Stomach smooth muscle (tissue), 2 donors: ENCODE data around the gene GIMAP8.

ENCODE experiments used
- H3K27ac ChIP-seq: one replicate; pipeline ENCODE4 v1.7.0; 2013; ENCODE audit warnings: mild to moderate bottlenecking, low read length, inconsistent platforms
- H3K27me3 ChIP-seq, 2 donors: one replicate each; pipeline ENCODE4 v1.7.0; 2013; ENCODE audit warnings: low read length in 2 of 2; ENCODE audit not compliant: insufficient read depth in 2 of 2, control insufficient read depth in 1 of 2
- H3K36me3 ChIP-seq, 2 donors: one replicate each; pipeline ENCODE4 v1.7.0; 2013; ENCODE audit warnings: low read length in 2 of 2; ENCODE audit not compliant: control insufficient read depth in 2 of 2, insufficient read depth in 2 of 2
- H3K4me1 ChIP-seq: one replicate; pipeline ENCODE4 v1.7.0; 2013; ENCODE audit warnings: low read length; ENCODE audit not compliant: control insufficient read depth, insufficient read depth
- H3K4me3 ChIP-seq, 2 donors: one replicate each; pipeline ENCODE4 v1.7.0; 2013; ENCODE audit warnings: low read length in 2 of 2
- H3K9ac ChIP-seq, 2 donors: one replicate each; pipeline ENCODE4 v1.7.0; 2013; ENCODE audit warnings: low read length in 2 of 2, mild to moderate bottlenecking in 1 of 2
- H3K9me3 ChIP-seq, 2 donors: one replicate each; pipeline ENCODE4 v1.7.0; 2013; ENCODE audit warnings: low read length in 2 of 2; ENCODE audit not compliant: control insufficient read depth in 2 of 2
- donor health status: healthy.
- donor health status: Pancreatic carcinoma.

GIMAP8 gene

GRCh38 chr7:150412518-150413488 is 37.6 kb upstream of the GIMAP8 start:
- Histone ChIP-seq H3K9ac (no peak overlapping the region), H3K36me3 (peaks cover 4 to 9% of the 10 kb centered on the region in 2 donors), H3K27ac (no peak overlapping the region), H3K4me3 (no peak overlapping the region), H3K27me3 (no peaks in the 10 kb centered on the region), H3K9me3 (no peaks in the 10 kb centered on the region), H3K4me1 (no peaks in the 10 kb centered on the region)

- H3K4me1 ChIP-seq = no peaks in the 10 kb centered on the region
- no peak overlapping the region for H3K9ac ChIP-seq
- H3K27ac ChIP-seq = no peak overlapping the region
- no peaks in the 10 kb centered on the region for H3K9me3 ChIP-seq
- peaks cover 4 to 9% of the 10 kb centered on the region in 2 donors for H3K36me3 ChIP-seq
- no peak overlapping the region for H3K4me3 ChIP-seq
- H3K27me3 ChIP-seq = no peaks in the 10 kb centered on the region
These were observed 36.8 kb upstream of the GIMAP8 start for GRCh38 chr7:150413640-150414081.

- no peak overlapping the region for H3K4me3 ChIP-seq
- no peak overlapping the region for H3K27ac ChIP-seq
- H3K27me3 ChIP-seq = no peaks in the 10 kb centered on the region
- no peak overlapping the region for H3K9ac ChIP-seq
- H3K4me1 ChIP-seq = no peaks in the 10 kb centered on the region
- H3K36me3 ChIP-seq = peaks cover 4 to 5% of the 10 kb centered on the region in 2 donors
- no peaks in the 10 kb centered on the region for H3K9me3 ChIP-seq
These were observed 35.0 kb upstream of the GIMAP8 start for GRCh38 chr7:150415161-150416153.

- no peaks in the 10 kb centered on the region for H3K9me3 ChIP-seq
- H3K27ac ChIP-seq = no peak overlapping the region
- peaks cover 3% of the 10 kb centered on the region for H3K4me1 ChIP-seq
- no peaks in the 10 kb centered on the region for H3K27me3 ChIP-seq
- no peak overlapping the region for H3K4me3 ChIP-seq
- H3K36me3 ChIP-seq = no peaks in the 10 kb centered on the region
- H3K9ac ChIP-seq = no peak overlapping the region
These were observed 33.2 kb upstream of the GIMAP8 start for GRCh38 chr7:150417239-150417638.

- Histone ChIP-seq H3K4me3 (no peak overlapping the region), H3K36me3 (no peaks in the 10 kb centered on the region), H3K27me3 (no peaks in the 10 kb centered on the region), H3K4me1 (peaks cover 3% of the 10 kb centered on the region), H3K27ac (no peak overlapping the region), H3K9ac (no peak overlapping the region), H3K9me3 (no peaks in the 10 kb centered on the region)
These were observed 32.6 kb upstream of the GIMAP8 start for GRCh38 chr7:150417863-150418262.

GRCh38 chr7:150420242-150420641 is 30.2 kb upstream of the GIMAP8 start:
- Histone ChIP-seq H3K9ac (no peak overlapping the region), H3K4me1 (peaks cover 3% of the 10 kb centered on the region), H3K27ac (no peak overlapping the region), H3K4me3 (no peak overlapping the region), H3K36me3 (no peaks in the 10 kb centered on the region), H3K9me3 (no peaks in the 10 kb centered on the region), H3K27me3 (no peaks in the 10 kb centered on the region)

GRCh38 chr7:150420987-150421674 is 29.3 kb upstream of the GIMAP8 start:
- H3K27ac ChIP-seq = no peak overlapping the region
- no peaks in the 10 kb centered on the region for H3K36me3 ChIP-seq
- H3K4me1 ChIP-seq = peaks cover 3% of the 10 kb centered on the region
- no peaks in the 10 kb centered on the region for H3K9me3 ChIP-seq
- H3K4me3 ChIP-seq = peak overlapping the region in 1 of 2 donors; percentile 49
- H3K9ac ChIP-seq = no peak overlapping the region
- H3K27me3 ChIP-seq = no peaks in the 10 kb centered on the region

- H3K4me1 ChIP-seq = peaks cover 5% of the 10 kb centered on the region
- H3K9ac ChIP-seq = no peak overlapping the region
- no peaks in the 10 kb centered on the region for H3K36me3 ChIP-seq
- H3K27me3 ChIP-seq = no peaks in the 10 kb centered on the region
- no peak overlapping the region for H3K27ac ChIP-seq
- H3K4me3 ChIP-seq = no peak overlapping the region
- H3K9me3 ChIP-seq = no peaks in the 10 kb centered on the region
These were observed 28.6 kb upstream of the GIMAP8 start for GRCh38 chr7:150421831-150422230.

GRCh38 chr7:150425670-150426069 is 24.8 kb upstream of the GIMAP8 start:
- no peaks in the 10 kb centered on the region for H3K9me3 ChIP-seq
- peaks cover 20% of the 10 kb centered on the region for H3K4me1 ChIP-seq
- H3K4me3 ChIP-seq = no peak overlapping the region
- H3K9ac ChIP-seq = no peak overlapping the region
- no peaks in the 10 kb centered on the region for H3K36me3 ChIP-seq
- H3K27me3 ChIP-seq = no peaks in the 10 kb centered on the region
- no peak overlapping the region for H3K27ac ChIP-seq
